WTC11 (cell line): ENCODE measurements around the gene TUBD1. TPM values are rescaled to one million over a fixed set of nuclear protein-coding genes. Genes with fewer than 3 reads are reported as not detected.
A peak's percentile ranks its signal among the peaks of the same experiment; 100 is the strongest.
"Not testable (repeated sequence)": the region's sequence is repeated elsewhere in the genome, so short reads cannot be mapped to it uniquely, and the experiment has no call there.

ENCODE experiments used
- ATAC-seq: fragments of 200-7000 bp; cut with Tn5 transposase; 2 replicates; pipeline ENCODE4 v1.10.0; 2021; ENCODE audit warnings: mild to moderate bottlenecking, moderate library complexity
- CTCF ChIA-PET: fragments of 300-600 bp; sonication (Branson Sonifier 250); formaldehyde crosslinking; loops from one replicate; lab custom pipeline; 2021; ENCODE audit warnings: antibody characterized with exemption; lab: Charles Lee
- POLR2A ChIA-PET: fragments of 350-600 bp; sonication (Branson Sonifier 250); formaldehyde crosslinking; loops from one replicate; lab custom pipeline; 2021; ENCODE audit warnings: antibody characterized with exemption; lab: Charles Lee
- DNase-seq: peaks from one replicate; pipeline ENCODE4 v3.0.0; 2021; ENCODE audit warnings: low spot score
- H3K27ac Mint-ChIP-seq: 2 replicates; pipeline ENCODE4 v1.8.0; 2021; ENCODE audit warnings: mixed read lengths
- H3K27me3 Mint-ChIP-seq: 2 replicates; pipeline ENCODE4 v1.8.0; 2021; ENCODE audit warnings: low read depth, mild to moderate bottlenecking, moderate library complexity, mixed read lengths
- H3K36me3 Mint-ChIP-seq: 2 replicates; pipeline ENCODE4 v1.8.0; 2021; ENCODE audit warnings: mixed read lengths
- H3K4me1 Mint-ChIP-seq: 2 replicates; pipeline ENCODE4 v1.8.0; 2022; ENCODE audit warnings: mixed read lengths
- H3K4me3 Mint-ChIP-seq: 2 replicates; pipeline ENCODE4 v1.8.0; 2021; ENCODE audit warnings: mild to moderate bottlenecking, moderate library complexity, mixed read lengths
- H3K9me3 Mint-ChIP-seq: 2 replicates; pipeline ENCODE4 v1.8.0; 2021; ENCODE audit warnings: mixed read lengths
- ARID4B ChIP-seq: sonication (generic); formaldehyde crosslinking; IDR thresholded peaks from 2 replicates; pipeline ENCODE4 v1.8.0; 2023; ENCODE audit warnings: missing genetic modification reagents, mild to moderate bottlenecking, borderline replicate concordance
- ELF4 ChIP-seq: sonication (generic); formaldehyde crosslinking; IDR thresholded peaks from 2 replicates; pipeline ENCODE4 v1.8.1; 2022; ENCODE audit warnings: low read depth, mild to moderate bottlenecking, moderate library complexity, missing genetic modification reagents
- EMX1 ChIP-seq: fragments of 250-450 bp; sonication (Bioruptor Pico); IDR thresholded peaks from 2 replicates; pipeline ENCODE4 v1.8.0; 2021; ENCODE audit warnings: mild to moderate bottlenecking
- ETV6 ChIP-seq: sonication (generic); formaldehyde crosslinking; IDR thresholded peaks from 2 replicates; pipeline ENCODE4 v1.8.1; 2022; ENCODE audit warnings: mild to moderate bottlenecking, missing genetic modification reagents
- FOXP4 ChIP-seq: sonication (generic); formaldehyde crosslinking; IDR thresholded peaks from 2 replicates; pipeline ENCODE4 v1.8.0; 2022; ENCODE audit warnings: mild to moderate bottlenecking, missing genetic modification reagents
- HMGA2 ChIP-seq: fragments of 250-450 bp; sonication (Bioruptor Pico); IDR thresholded peaks from 2 replicates; pipeline ENCODE4 v1.4.0; 2021; ENCODE audit warnings: mild to moderate bottlenecking, moderate library complexity
- NFYB ChIP-seq: sonication (generic); formaldehyde crosslinking; conservative IDR thresholded peaks from 2 replicates; pipeline ENCODE4 v1.8.0; 2022; ENCODE audit warnings: low read depth, missing genetic modification reagents
- NR1H2 ChIP-seq: sonication (generic); formaldehyde crosslinking; IDR thresholded peaks from 2 replicates; pipeline ENCODE4 v1.9.0; 2021; ENCODE audit warnings: mild to moderate bottlenecking, moderate library complexity, missing genetic modification reagents
- NR3C1 ChIP-seq: sonication (generic); formaldehyde crosslinking; conservative IDR thresholded peaks from 2 replicates; pipeline ENCODE4 v1.8.1; 2023; ENCODE audit warnings: low read depth, mild to moderate bottlenecking, missing genetic modification reagents
- SMAD4 ChIP-seq: sonication (generic); formaldehyde crosslinking; IDR thresholded peaks from 2 replicates; pipeline ENCODE4 v1.8.0; 2022; ENCODE audit warnings: mild to moderate bottlenecking, missing genetic modification reagents
- SOX15 ChIP-seq: fragments of 250-450 bp; sonication (Bioruptor Pico); IDR thresholded peaks from 2 replicates; pipeline ENCODE4 v1.9.0; 2021; ENCODE audit warnings: mild to moderate bottlenecking
- ZNF232 ChIP-seq: sonication (generic); formaldehyde crosslinking; IDR thresholded peaks from 2 replicates; pipeline ENCODE4 v1.8.0; 2022; ENCODE audit warnings: mild to moderate bottlenecking, missing genetic modification reagents
- ZNF425 ChIP-seq: fragments of 250-450 bp; sonication (Bioruptor Pico); conservative IDR thresholded peaks from 2 replicates; pipeline ENCODE4 v1.9.0; 2021; ENCODE audit warnings: mild to moderate bottlenecking
- total RNA-seq: library from RNA; stranded (reverse); gene quantifications from 3 replicates; pipeline ENCODE4 v1.2.3, GENCODE V29; 2021

Gene TUBD1
- total RNA-seq, 1 experiment from 2014 or later: 12.0 TPM

DNA sequence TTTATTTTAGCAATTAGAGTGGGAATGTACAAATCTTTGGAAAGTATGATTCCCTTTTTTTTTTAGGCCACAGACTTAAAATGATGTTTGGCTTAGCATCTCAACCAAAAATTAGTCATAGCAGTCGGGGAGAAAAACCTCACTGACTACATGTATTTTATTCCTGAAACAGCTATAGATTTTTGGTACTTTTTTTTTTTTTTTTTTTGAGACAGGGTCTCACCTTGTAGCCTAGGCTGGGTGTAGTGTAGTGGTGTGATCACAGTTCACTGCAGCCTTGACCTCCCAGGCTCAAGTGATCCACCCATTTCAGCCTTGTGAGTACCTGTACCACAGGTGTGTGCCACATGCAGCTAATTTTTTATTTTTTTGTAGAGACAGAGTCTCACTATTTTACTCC is 48.4 kb upstream of the TUBD1 start (continued):
- no peak for TF ChIP-seq ZNF425
- no peak for TF ChIP-seq NFYB
- TF ChIP-seq HMGA2 (CRISPR knock-in tag): no peak
- no peak for TF ChIP-seq NR1H2 (CRISPR knock-in tag)
- TF ChIP-seq ELF4 (CRISPR knock-in tag): no peak
- no peak for TF ChIP-seq EMX1
- TF ChIP-seq ETV6: no peak
- no peak for TF ChIP-seq ZNF232

- not testable (repeated sequence) for H3K27ac Mint-ChIP-seq, H3K4me3 Mint-ChIP-seq, ATAC-seq, H3K27me3 Mint-ChIP-seq, DNase-seq, H3K4me1 Mint-ChIP-seq, H3K9me3 Mint-ChIP-seq
- H3K36me3 Mint-ChIP-seq: peaks cover 24% of the 10 kb centered on the region
- POLR2A ChIA-PET: interaction anchor here (0.6 kb wide), 1 partner anchor 302 kb away, joined by 3 read pairs; no protein-coding TSS in a partner anchor
- CTCF ChIA-PET: interaction anchor here (0.9 kb wide), 1 partner anchor 26 kb away, joined by 3 read pairs; no protein-coding TSS in a partner anchor
Observed at GRCh38 chr17:59940697-59941096, 48.0 kb upstream of the TUBD1 start.

DNA sequence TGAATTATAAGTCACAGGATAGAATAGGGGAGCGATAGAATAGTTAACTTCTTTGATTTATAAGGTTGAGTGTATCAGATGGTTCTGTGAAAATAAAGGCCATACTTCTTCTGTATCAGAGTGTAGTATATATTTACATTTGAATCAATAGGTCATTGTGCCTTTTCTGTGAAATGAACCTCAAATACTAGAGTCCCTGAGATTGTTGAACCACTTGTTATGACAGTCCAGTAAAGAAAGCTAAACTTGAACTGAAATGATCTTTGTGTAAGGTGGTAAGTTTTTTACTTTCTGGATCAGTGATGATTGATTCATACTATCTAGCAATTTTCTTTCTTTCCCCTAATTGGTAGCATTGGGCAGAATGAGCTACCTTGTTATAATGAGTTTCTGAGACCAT is 40.6 kb upstream of the TUBD1 start:
- CTCF ChIA-PET, H3K27me3 Mint-ChIP-seq, H3K4me3 Mint-ChIP-seq, H3K4me1 Mint-ChIP-seq, H3K9me3 Mint-ChIP-seq, ATAC-seq, POLR2A ChIA-PET, DNase-seq, H3K27ac Mint-ChIP-seq: not testable (repeated sequence)
- H3K36me3 Mint-ChIP-seq: peaks cover 54% of the 10 kb centered on the region

DNA sequence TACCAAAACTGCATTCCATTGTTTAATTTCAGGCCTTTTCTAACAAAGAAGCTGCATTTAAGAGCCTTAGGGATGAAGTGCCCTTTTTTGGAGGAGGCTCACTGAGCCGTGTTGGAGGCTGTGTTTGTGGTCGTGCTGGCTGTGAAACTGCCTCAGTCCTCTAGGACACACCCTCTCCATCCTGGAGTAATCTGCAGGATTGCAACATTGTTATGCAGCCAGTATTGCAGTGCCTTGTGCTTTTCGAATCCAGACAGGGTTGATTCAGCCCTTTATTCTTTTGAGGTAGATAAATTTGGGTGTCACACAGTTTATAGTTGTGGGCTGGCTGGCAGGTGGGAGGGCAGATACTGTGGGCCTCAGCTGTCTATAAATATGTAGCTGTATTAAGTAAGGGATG is 38.0 kb upstream of the TUBD1 start:
- H3K4me3 Mint-ChIP-seq, POLR2A ChIA-PET, DNase-seq, CTCF ChIA-PET, H3K27me3 Mint-ChIP-seq, H3K4me1 Mint-ChIP-seq, H3K27ac Mint-ChIP-seq, H3K9me3 Mint-ChIP-seq: not testable (repeated sequence)
- peak; percentile 43; the same call in 1 of the 2 replicates for ATAC-seq
- H3K36me3 Mint-ChIP-seq: peaks cover 50% of the 10 kb centered on the region

DNA sequence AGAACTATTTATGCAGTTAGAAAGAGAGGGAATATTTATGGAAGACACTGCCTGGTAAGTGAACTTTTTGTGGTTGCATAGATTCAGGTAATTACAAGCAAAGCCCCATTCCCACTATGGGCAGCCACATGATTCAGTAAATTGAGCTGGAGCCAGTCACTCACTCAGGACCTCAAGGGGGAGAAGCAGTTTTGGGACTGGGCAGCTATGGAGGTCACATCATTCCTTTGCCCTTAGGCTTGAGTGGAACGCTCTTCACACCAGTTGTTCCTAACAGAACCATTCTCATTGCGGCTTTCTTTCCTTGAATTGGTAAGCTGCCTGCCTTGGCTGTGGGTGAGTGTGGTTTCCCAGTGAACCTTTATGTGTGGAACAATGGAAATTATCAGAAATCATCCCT is 37.4 kb upstream of the TUBD1 start:
- CTCF ChIA-PET: not testable (repeated sequence)

DNA sequence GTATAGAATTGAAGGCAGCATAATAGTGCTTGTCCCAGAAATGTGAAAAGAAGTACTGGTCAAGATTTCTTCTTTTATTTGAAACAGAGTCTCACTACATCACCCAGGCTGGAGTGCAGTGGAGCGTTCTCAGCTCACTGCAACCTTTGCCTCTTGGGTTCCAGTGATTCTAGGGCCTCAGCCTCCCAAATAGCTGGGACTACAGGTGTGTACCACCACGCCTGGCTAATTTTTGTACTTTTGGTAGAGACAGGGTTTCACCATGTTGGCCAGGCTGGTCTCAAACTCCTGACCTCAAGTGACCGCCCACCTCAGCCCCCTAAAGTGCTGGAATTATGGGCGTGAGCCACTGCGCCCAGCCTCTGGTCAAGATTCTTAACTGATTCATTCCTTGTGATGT is 27.9 kb upstream of the TUBD1 start:
- DNase-seq, H3K36me3 Mint-ChIP-seq, CTCF ChIA-PET, ATAC-seq, H3K4me1 Mint-ChIP-seq, H3K27ac Mint-ChIP-seq, H3K4me3 Mint-ChIP-seq, H3K27me3 Mint-ChIP-seq, POLR2A ChIA-PET, H3K9me3 Mint-ChIP-seq: not testable (repeated sequence)

More for the DNA sequence above, 37.4 kb upstream of the TUBD1 start:
- H3K36me3 Mint-ChIP-seq: peaks cover 49% of the 10 kb centered on the region
- H3K4me3 Mint-ChIP-seq, DNase-seq, H3K9me3 Mint-ChIP-seq, H3K27ac Mint-ChIP-seq, ATAC-seq, POLR2A ChIA-PET, H3K27me3 Mint-ChIP-seq, H3K4me1 Mint-ChIP-seq: not testable (repeated sequence)

GRCh38 chr17:59916446-59916845 is 23.7 kb upstream of the TUBD1 start:
- H3K9me3 Mint-ChIP-seq: no peaks in the 10 kb centered on the region
- H3K36me3 Mint-ChIP-seq: peaks cover 14% of the 10 kb centered on the region
- POLR2A ChIA-PET: no interaction called here
- no peaks in the 10 kb centered on the region for H3K27me3 Mint-ChIP-seq
- DNase-seq: no peak
- CTCF ChIA-PET: interaction anchor here (0.7 to 1.5 kb wide), 2 partner anchors 114 to 120 kb away, joined by 3 to 6 read pairs; no protein-coding TSS in a partner anchor
- H3K4me1 Mint-ChIP-seq: no peaks in the 10 kb centered on the region
- H3K27ac Mint-ChIP-seq: no peak overlapping the region; the same call in 1 of the 2 replicates
- no peak for ATAC-seq
- H3K4me3 Mint-ChIP-seq: no peak overlapping the region
- no peak for TF ChIP-seq NR3C1
- no peak for TF ChIP-seq FOXP4
- TF ChIP-seq SOX15 (CRISPR knock-in tag): no peak
- TF ChIP-seq SMAD4 (CRISPR knock-in tag): no peak
- no peak for TF ChIP-seq HMGA2 (CRISPR knock-in tag)
- no peak for TF ChIP-seq ARID4B (CRISPR knock-in tag)
